ENCODE results near the gene RANBP9.

Gene RANBP9

DNA sequence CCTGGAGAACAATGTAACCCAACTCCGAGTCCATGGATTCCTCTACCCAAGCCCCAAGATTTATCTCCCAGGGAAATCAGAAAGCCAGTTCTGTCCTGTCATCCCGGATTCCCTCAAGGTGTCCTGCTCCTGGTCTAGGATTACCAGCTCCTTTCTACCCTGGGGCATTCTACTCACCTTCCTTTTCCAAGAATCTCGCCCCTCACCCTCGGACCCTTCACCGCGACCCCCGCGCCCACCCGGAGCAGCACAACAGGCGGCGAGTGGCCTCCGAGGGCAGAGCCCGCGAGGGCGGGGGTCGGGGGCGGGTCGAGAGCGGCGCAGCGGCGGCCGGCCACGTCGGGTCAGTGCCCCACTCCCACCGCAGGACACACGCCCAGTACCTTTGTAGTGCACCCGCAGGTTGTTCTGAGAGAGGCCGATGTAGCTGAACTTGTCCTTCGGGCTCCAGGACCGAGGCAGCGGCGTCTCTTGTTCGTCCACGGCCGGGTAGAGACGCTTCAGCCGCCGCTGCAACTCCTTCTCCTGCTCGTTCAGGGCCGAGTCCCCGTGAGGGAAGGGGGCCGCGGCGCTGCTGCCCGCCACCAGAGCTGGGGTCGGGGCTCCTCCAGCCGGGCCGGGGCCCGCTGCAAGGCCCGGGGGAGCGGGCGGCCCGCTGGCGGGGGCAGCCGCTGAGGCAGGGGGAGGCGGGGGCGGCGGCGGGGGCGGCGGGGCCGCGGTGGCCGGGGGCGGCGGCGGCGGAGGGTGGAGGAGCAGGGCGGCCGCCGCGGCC is 897 bp downstream of the RANBP9 start:
- DNase-seq (ENCODE audit: low spot score) = peak; percentile 63

DNA sequence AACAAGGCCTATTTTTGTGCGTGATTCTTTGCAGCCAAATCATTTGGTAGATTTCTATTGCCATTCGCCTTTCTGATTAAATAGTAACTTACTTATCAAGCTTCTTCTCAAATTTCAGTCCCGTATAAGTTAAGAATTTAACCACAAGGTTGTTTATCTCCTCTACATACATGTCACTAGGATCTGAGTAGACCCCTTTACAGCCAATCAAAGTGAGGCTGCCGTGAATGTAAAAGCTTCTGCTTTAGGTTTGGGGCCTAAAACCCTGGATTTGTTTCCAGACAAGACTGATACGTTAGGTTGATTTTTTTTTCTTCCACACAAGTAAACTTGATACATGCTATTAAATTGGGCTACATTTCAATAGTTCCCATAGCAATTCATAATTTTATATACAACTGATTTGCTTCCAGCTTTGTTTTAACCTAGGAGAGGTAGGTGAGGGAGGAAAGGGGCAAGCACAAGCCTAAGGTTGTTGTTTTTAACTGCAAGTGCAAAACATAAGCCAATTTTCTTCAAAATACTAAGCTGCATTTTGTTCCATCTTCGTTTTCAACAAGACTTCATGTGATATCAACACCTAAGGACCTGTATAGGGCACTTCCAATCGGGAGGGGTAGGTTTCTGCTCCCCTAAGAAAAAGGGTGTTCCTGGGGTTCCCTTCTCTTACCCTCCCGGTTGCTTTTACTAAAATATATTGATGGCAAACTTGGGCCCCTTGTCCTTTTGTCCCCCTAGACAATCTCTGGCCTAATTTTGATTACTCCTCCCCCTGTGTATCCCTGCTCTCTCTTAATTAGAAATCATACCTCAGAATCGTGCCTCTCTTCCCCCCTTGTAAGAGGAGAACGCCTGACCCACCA is 1.7 kb downstream of the RANBP9 start:
- DNase-seq (ENCODE audit: low spot score) = no peak

DNA sequence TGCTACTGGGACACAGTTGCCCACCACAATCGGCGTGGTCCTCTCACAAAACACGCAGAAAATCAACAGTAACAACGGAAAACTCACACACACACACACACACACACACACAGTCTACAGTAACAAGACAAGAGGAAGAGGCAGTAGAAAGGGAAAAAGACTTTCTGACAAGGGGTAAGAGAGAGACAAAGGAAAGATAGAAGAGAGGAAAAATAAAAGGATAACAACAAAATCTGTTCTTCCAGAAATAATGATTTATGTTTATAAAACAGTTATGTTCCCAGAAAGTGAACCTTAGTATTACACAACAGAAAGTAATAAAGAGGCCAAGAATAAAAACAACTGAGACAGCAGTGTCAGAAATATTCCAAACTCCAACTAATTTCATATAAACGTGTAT is 2.9 kb downstream of the RANBP9 start:
- no peak for DNase-seq (ENCODE audit: low spot score)

DNA sequence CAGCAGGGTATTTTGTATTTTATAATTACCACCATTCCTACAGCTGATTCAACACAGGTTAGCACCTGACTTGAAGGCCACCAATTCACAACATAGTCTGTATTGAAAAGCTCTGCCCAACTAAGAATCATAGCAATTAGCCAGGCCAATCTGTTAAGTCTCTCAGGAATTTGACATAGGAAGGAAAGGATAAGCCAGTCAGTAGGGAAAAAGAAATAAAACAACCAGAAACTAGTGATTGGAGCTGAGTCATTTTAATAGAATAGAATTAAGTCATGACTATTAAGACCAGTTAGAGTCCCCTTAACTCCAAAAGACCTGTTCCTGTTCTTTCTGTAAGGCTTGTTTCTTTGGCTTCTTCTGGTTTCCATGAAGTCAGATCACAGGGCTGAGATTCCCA is 8.1 kb downstream of the RANBP9 start:
- DNase-seq (ENCODE audit: low spot score) = no peak

DNA sequence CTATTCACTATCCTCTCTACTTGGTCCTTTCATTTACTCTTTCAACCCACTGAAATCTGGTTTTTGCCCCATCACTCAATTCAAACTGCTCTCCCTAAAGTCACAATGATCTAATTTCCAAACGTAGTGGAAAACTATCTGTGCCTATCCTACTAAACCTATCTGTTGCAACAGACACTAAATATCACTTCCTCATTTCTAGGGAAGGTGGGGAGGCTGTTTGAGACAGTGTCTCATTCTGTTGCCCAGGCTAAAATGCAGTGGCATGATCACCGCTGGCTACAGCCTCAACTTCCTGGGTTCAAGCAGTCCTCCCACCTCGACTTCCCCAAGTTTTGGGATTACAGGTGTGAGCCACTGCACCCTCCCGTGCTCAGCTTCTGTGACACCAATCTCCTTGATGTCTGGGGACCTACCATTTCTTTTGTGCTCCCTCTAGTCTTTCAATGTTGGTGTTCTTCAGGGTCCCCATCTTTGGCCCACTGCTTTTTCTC is 8.8 kb downstream of the RANBP9 start:
- DNase-seq (ENCODE audit: low spot score) = no peak

DNA sequence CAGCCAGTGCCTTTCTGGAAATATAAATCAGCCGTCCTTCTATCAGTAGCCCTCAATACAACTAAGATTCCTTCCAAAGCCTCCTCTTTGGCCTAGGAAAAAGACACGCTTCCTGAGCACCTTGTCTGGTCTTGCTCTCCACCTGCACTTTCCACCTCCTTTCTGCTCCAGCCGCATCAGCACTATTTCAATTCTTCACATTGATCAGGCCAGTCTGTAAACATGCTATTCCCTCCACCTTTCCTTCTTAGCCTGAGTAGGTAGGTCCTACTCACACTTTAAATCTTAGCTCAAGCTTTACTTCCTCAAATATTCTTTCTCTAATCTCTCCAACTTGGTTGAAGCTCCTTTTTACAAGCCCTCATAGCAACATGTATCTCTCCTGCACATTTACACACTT is 11.4 kb downstream of the RANBP9 start:
- no peak for DNase-seq (ENCODE audit: low spot score)

DNA sequence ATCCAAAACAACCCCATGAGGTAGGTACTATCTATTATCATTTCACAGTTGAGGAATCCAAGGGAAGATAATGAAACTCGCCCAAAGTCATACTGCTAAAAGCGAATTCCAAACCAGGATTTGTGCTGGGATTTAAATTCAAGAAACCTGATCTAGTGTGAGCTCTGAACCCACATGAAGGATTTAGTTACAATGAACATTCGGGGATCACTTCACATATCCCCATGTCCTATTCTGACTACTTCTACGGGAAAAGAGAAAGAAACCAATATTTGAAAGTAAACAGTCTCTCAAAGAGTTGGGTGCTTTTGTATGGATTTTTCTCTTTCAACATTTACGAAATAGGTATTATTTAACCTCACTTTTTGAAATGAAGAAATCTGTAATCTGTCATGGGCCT is 12.9 kb downstream of the RANBP9 start:
- no peak for DNase-seq (ENCODE audit: low spot score)

DNA sequence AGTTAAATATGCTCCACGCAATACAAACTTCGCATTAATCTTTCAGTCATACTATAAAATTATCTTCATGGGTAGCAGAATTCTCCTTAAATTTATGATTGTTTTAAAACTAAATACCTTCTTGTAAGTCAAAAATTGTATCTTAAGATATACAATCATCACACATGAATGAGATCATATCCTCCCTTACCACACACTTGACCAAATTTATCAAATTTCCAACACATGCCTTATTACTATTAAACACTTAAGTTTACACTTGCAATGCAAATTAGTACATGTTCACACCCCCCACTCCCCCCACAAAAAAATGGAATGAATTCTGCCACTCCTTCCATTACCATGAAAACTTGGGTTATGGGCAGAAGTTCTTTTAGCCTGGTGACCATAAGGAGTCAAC is 13.8 kb downstream of the RANBP9 start:
- no peak for DNase-seq (ENCODE audit: low spot score)

DNA sequence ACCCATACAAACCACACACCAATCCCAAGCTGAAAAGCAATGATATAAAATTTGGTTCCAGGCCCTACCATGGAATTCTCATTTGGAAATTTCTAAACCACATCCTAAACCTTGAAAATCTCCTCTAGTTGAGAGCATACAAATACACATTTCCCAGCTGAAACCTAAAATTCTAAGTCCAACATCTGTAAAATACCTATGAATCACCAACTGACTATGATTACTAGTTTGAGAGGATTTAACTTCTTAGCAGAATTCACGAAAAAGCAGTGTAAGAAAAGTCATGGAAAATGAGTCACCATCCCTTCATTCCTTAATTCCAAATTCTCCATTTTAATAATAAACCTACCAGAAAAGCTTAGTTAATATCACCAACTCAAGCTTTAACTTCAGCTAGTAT is 15.4 kb downstream of the RANBP9 start:
- DNase-seq (ENCODE audit: low spot score) = no peak

DNA sequence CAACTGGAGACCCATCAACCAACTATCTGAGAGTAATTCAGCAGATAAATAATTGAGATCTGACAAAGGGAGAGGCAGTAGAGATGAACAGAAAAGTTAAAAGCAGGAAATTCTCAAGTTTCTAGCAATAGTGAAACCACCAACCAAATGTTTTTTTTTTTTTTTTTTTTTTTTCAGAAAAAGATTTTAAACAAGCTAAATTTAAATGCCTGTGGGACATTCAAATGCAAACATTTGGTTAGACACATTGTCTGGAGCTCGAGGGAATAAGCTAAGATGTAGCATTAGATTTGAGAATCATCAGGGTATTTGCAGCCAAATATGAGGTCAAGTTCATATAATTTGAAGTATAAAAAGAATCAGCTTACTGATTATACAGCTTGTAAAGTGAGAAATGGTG is 16.4 kb downstream of the RANBP9 start:
- DNase-seq (ENCODE audit: low spot score) = no peak

DNA sequence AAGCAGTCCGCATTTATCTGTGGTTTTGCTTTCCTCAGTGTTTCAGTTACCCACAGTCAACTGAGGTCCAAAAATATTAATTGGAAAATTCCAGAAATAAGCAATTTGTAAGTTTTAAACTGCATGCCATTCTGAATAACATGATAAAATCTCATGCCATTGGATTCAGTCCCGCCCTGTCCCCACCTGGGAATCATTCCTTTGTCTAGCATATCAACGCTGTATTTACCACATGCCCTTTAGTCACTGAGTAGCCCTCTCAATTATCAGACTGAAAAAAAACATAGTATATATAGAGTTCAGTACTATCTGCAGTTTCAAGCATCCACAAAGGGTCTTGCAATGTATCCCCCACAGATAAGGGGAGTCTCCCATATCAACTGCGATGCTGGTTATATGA is 17.1 kb downstream of the RANBP9 start:
- DNase-seq (ENCODE audit: low spot score) = no peak

DNA sequence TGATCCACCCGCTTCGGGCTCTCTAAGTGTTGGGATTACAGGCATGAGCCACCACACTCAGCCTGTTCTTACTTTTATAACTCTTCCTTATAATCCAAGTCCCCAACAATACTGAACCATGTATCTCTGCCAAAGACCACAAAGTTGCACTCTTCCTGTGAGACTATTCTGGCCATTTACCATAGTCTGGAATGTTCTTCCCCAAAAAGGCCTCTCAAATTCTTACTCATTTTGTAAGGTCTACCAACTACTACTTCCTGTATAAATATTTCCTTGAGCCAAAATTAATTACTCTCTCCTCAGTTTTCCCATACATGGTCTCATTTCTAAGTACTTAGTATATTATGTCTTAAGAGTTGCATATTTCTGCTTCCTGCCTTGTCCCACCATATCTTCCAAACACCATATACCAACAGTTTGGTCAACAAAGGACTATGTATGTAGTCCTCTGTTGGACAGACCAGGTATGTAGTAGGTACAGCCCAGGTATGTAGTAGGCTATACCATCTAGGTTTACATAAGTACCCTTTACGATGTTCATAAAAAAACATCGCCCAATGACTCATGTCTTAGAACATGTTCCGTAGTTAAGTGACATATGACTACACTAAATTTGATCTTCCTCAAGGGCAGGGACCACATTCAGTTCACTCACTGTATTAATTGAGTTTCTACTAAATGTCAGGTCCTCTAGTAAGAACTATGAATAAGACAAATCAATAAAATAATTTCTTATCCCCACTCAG is 22.0 kb downstream of the RANBP9 start:
- no peak for DNase-seq (ENCODE audit: low spot score)

DNA sequence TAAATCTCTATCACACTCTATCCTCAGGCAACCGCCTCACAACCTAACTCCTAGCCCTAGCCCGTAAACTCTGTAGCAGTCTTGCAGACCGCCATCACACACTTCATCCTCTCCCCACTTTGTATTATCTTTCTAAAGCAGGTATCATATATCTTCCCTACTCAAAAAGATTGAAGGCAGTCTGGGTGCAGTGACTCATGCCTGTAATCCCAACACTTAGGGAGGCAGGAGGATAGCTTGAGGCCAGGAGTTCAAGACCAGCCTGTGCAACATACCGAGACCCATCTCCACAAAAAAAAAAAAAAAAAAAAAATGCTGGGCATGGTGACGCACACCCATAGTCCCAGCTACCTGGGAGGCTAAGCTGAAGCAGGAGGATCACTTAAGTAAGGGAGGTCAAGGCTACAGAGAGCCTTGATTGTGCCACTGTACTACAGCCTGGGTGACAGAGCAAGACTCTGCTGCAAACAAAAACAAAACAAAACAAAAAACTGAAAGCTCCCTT is 22.9 kb downstream of the RANBP9 start:
- no peak for DNase-seq (ENCODE audit: low spot score)

DNA sequence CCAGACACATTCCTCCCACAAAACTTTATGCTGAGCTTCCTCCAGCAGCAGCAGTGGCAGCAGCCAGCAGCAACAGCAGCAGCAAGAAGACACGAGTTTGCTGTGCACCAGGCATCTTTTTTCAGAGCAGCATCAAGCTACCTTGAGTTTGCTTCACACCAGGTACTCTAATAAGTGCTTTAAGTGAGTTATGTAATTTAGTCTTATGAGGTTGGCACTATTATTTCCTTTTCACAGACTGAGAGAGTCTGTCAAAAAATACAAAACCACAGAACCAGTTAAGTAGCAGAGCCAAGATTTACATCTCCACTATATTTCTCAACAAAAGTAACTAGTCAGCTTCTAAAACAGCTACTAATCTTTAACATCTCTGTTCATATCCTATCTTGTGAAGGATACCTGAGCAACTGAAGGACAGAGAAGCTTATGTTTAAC is 23.7 kb downstream of the RANBP9 start:
- no peak for DNase-seq (ENCODE audit: low spot score)

DNA sequence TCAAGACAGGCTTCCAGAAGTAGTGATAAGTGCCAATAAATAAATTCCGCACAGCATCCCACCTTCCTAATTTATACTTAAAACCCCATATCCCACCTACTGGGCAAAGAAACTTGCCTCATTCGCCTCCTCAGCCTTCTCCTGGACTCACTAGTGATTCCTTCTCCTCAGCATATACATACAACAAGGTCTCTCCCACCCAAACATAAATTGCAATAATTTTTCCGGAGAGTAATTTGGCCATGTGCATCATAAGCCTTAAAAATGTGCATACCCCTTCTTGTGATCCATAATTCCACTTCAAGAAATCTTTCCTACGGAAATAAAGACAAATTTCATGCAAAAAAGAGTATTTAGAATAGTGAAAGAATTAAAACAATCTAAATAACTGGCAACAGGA is 26.8 kb downstream of the RANBP9 start:
- no peak for DNase-seq (ENCODE audit: low spot score)

DNA sequence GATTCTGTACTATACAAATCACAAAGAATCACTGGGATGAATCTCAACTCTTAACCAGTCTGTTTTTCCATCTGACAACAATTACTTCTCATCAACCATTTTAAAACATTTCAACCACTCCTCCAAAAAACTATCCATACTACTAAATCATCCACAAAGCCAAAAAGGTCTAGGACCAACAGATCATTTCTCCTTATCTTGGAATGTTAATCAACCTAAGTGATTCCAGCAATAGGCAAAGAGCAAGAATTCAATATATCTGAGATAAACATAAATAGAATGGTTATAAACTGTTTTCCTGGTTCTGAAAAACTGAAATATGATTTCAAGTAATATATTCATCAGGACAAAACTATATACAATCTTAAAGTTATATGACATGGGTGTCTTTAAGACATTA is 28.6 kb downstream of the RANBP9 start:
- no peak for DNase-seq (ENCODE audit: low spot score)

DNA sequence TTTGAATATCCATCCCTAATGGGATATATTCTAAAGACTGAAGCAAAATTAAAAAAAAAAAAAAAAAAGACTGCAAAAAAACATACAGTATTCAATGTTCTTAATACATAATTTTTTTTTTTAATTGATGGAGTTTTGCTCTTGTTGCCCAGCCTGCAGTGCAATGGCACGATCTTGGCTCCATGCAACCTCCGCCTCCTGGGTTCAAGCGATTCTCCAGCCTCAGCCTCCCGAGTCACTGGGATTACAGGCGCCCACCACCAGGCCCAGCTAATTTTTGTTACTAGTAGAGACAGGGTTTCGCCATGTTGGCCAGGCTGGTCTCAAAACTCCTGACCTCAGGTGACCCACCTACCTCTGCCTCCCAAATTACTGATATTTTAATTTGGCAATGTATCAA is 29.3 kb downstream of the RANBP9 start:
- DNase-seq (ENCODE audit: low spot score) = no peak

DNA sequence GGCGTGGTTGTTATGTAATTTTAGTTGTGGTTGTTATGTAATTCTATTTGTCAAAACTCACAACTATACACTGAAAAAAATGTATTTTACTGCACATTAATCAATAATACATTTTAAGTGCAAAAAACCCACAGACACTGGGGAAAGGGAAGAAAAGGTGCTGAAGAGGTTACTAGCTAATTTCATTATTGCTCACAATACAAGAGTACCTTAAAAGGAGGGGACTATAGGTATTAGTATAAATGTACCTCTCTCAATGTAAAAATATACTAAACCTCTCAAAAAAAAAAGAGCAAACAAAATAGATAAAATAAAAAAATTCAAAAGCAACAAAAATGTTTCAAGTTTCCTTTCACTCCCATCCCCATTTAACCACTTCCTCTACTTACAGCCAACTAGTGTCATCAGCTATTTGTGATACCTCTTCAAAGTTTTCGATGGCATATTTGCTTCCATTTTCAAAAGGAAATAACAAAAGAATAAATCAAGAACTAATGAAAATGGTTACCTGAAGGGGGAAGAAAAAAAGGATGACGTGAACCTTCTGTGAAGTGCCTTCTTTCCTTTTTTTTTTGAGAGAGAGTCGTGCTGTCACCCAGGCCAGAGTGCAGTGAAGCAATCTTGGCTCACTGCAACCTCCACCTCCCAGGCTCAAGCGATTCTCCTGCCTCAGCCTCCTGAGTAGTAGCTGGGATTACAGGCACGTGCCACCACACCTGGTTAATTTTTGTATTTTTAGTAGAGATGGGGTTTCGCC is 30.2 kb downstream of the RANBP9 start:
- no peak for DNase-seq (ENCODE audit: low spot score)

DNA sequence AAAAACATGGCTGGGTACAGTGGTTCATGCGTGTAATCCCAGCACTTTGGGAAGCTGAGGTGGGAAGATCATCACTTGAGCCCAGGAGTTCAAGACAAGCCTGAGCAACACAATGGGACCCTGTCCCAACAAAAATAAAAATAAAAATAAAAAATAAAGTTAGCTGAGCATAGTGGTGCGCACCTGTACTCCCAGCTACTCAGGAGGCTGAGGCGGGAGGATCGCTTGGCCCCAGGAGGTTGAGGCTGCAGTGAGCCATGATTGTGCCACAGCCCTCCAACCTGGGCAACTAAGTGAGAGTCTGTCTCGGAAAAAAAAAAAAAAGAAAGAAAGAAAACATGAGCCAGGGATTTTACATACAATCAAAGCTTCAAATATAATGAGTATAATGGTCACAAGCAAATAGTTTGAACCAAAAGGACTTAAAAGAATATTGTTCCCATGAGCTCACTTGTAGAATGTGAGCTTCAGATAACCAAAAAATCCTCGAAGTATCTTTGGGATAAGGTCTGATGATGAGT is 31.1 kb downstream of the RANBP9 start:
- DNase-seq (ENCODE audit: low spot score) = no peak

DNA sequence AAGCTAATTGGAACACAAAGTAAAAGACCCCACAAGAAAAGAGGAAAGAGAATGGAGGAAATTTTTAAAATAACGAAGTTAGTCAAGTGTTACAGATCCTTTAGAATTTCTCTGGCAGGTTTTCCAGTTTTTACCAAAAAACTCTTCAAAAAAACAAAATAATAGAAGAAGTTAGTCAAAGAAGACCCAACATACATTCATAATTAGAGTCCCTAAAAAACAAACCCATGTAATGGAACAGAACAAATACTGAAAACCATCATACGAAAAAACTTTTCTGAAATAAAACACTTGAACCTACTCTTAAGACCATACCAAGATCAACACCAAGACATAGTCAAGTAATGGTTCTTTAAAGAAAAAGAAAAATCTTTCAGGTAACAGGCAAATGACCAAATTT is 31.6 kb downstream of the RANBP9 start:
- DNase-seq (ENCODE audit: low spot score) = no peak

DNA sequence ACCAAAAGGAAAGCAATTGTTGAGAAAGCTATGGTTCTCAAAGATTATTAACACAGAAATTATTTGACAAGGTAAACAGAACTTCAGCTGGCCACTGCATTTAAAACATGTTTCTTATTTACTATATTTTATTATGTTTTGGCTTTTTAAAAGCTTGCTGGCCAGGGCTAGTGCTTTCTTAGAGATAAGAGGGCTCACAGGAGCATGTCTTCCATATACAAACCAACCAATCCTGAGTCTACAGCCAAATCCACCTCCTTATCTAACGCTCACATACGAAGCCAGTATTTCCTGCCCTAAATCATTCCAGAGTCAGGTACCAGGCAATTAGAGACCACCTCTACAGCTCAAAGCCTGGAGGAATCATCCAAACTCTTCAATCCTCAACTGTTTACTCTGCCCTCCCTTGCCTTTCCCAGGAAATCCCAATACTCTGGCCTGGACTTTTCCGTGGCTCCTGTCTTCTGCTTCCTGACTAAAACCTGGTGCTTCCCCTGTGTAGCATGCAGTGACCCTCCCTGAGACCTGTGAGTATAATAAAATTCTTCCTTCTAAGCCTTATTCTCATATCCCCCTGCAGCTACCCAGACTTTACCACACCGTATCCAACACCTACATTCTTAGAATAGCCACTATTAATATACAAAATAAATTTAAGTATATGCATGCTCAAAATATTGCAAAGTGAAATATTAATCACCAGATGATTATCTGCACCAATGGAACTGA is 33.2 kb downstream of the RANBP9 start:
- peak; percentile 12 for DNase-seq (ENCODE audit: low spot score)

Measured in iPS-NIHi11 (cell line).